Endothelial cell (in vitro differentiated cells): ENCODE results near the gene ZNF213. TPM values are rescaled to one million over a fixed set of nuclear protein-coding genes. Genes with fewer than 3 reads are reported as not detected.

ENCODE experiments used
- DNase-seq: peaks from one replicate; pipeline ENCODE4 v3.0.0; 2021; ENCODE audit warnings: low spot score
- H3K27ac Mint-ChIP-seq: one replicate; pipeline ENCODE4 v1.8.0; 2021; ENCODE audit warnings: mixed read lengths, inconsistent platforms; ENCODE audit not compliant: unreplicated experiment
- H3K27me3 Mint-ChIP-seq: one replicate; pipeline ENCODE4 v1.8.0; 2021; ENCODE audit warnings: mild to moderate bottlenecking, moderate library complexity, mixed read lengths, inconsistent platforms; ENCODE audit not compliant: unreplicated experiment
- H3K36me3 Mint-ChIP-seq: one replicate; pipeline ENCODE4 v1.8.0; 2021; ENCODE audit warnings: mild to moderate bottlenecking, low read depth, mixed read lengths, inconsistent platforms; ENCODE audit not compliant: unreplicated experiment
- H3K4me1 Mint-ChIP-seq: one replicate; pipeline ENCODE4 v1.8.0; 2021; ENCODE audit warnings: mild to moderate bottlenecking, mixed read lengths, inconsistent platforms; ENCODE audit not compliant: unreplicated experiment
- H3K4me3 Mint-ChIP-seq: one replicate; pipeline ENCODE4 v1.8.0; 2021; ENCODE audit warnings: mild to moderate bottlenecking, mixed read lengths, inconsistent platforms; ENCODE audit not compliant: unreplicated experiment
- H3K9me3 Mint-ChIP-seq: one replicate; pipeline ENCODE4 v1.8.0; 2021; ENCODE audit warnings: mixed read lengths, inconsistent platforms; ENCODE audit not compliant: unreplicated experiment
- total RNA-seq: library from RNA; stranded (reverse); fragmentation: NEBNext Ultra II Directional; extraction: Animal tissue kit (Norgen Biotek cat#: 25700); gene quantifications from one replicate; pipeline ENCODE4 v1.2.1, GENCODE V29; 2021; ENCODE audit not compliant: unreplicated experiment
- TF ChIP-seq, protein P1 (sequence below): fragments of 200-600 bp; sonication (generic); IDR thresholded peaks from one replicate; pipeline ENCODE4 v1.5.0; 2021; ENCODE audit warnings: antibody characterized with exemption; ENCODE audit not compliant: unreplicated experiment

The ZNF213 gene
- total RNA-seq, 1 donor from 2014 or later = 10.1 TPM

DNA sequence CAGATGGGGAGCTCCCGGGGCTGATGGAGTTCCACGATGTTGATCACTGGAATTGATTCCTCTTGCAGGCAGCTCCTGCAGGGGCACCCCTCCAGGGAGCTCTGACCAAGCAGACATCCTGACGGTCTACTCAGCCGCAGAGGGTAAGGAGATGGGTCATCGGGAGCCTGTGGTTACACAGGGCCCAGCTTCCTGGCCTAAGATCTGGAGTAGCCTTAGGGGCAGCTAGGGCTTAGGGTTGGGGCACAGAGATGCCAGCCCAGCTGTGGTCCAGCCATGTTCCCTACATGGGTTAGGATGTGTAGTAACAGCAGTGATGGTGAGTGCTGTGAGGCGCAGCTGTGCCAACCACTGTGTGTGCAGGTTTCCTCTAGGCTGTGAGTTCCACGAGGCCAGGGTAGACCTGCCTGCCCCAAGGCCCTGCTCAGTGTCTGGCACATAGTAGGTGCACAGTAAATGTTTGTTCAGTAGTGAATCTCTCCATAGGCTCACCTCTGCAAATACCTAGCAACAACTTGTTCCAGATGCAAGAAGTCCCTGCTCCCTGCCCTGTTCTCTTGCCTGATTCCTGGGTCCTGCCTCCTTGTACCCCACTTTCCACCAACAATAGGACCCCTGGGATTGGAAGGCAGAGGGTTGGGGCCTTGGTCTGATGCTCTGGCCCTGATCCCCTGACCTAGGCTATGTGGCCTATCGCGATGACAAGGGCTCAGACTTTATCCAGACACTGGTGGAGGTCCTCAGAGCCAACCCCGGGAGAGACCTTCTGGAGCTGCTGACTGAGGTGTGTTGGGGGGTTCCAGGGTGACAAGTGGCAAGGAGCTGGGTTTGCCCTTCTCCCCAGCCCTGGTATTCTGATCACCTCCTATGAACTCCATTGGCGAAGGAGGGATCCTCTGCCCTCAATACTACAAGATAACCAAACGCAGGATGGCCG is 13.7 kb downstream of the ZNF213 start:
- peaks cover 11% of the 10 kb centered on the region for H3K4me1 Mint-ChIP-seq
- TF ChIP-seq, protein P1, sequence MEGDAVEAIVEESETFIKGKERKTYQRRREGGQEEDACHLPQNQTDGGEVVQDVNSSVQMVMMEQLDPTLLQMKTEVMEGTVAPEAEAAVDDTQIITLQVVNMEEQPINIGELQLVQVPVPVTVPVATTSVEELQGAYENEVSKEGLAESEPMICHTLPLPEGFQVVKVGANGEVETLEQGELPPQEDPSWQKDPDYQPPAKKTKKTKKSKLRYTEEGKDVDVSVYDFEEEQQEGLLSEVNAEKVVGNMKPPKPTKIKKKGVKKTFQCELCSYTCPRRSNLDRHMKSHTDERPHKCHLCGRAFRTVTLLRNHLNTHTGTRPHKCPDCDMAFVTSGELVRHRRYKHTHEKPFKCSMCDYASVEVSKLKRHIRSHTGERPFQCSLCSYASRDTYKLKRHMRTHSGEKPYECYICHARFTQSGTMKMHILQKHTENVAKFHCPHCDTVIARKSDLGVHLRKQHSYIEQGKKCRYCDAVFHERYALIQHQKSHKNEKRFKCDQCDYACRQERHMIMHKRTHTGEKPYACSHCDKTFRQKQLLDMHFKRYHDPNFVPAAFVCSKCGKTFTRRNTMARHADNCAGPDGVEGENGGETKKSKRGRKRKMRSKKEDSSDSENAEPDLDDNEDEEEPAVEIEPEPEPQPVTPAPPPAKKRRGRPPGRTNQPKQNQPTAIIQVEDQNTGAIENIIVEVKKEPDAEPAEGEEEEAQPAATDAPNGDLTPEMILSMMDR = no peak

DNA sequence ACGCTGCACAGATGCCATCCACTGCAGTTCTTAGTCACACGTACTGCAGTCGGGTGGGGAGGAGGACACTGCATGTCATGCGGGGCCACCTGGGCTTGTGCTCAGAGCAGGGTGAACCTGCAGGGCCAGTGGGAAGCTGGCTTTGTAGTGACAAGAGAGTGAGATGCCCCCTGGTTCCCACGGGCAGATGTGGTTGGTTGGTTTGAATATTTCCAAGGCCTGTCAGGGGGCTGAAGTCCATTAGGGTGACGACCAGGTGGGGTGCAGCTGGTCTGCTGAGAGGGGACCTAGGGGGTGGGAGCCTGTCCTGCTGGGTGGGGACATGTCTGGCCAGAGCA is 14.3 kb downstream of the ZNF213 start:
- TF ChIP-seq, protein P1 = no peak
- DNase-seq = no peak
- Mint-ChIP-seq H3K4me1 (peaks cover 11% of the 10 kb centered on the region), H3K36me3 (peaks cover 6% of the 10 kb centered on the region), H3K27ac (peak overlapping the region; percentile 13), H3K27me3 (peaks cover 31% of the 10 kb centered on the region), H3K9me3 (no peaks in the 10 kb centered on the region), H3K4me3 (no peak overlapping the region)

More for the DNA sequence above, 13.7 kb downstream of the ZNF213 start:
- Mint-ChIP-seq H3K4me3 (no peak overlapping the region), H3K27me3 (peaks cover 31% of the 10 kb centered on the region), H3K36me3 (peaks cover 7% of the 10 kb centered on the region), H3K9me3 (no peaks in the 10 kb centered on the region), H3K27ac (no peak overlapping the region)
- no peak for DNase-seq

DNA sequence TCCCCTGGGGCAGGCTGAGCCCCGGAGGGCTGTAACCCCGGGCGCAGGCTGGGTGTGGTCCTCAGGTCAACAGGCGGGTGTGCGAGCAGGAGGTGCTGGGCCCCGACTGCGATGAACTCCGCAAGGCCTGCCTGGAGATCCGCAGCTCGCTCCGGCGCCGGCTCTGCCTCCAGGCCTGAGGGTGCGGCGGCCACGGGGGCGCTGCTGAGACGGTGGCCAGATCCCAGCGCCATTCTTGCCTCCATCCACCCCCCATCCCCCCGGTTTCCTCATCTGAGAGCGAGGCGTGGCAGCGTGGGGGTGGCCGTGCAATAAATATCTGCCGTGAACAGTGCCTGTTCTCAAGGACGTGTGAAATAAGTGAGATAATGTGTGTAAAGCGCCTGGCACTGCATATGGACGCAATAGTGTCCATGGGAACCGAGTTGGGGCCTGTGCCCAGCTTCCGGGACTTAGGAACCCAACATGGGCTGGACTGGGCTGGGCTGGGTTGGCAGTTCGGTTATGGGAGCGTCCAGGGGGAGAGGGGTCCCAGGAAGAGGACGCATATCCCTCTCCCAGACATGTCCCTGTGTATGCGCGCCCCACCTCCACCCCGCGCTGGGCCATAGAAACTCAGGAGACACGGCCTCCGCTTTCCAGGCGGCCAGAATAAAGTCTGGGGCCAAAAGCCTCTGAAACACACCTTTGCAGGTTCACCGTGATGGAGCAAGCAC is 15.0 kb downstream of the ZNF213 start:
- H3K9me3 Mint-ChIP-seq = no peaks in the 10 kb centered on the region
- H3K36me3 Mint-ChIP-seq = peaks cover 6% of the 10 kb centered on the region
- peak overlapping the region; percentile 90 for H3K4me3 Mint-ChIP-seq
- no peak overlapping the region for H3K27ac Mint-ChIP-seq
- DNase-seq = peak; percentile 79
- TF ChIP-seq, protein P1 = no peak
- peaks cover 30% of the 10 kb centered on the region for H3K27me3 Mint-ChIP-seq
- H3K4me1 Mint-ChIP-seq = peaks cover 11% of the 10 kb centered on the region

DNA sequence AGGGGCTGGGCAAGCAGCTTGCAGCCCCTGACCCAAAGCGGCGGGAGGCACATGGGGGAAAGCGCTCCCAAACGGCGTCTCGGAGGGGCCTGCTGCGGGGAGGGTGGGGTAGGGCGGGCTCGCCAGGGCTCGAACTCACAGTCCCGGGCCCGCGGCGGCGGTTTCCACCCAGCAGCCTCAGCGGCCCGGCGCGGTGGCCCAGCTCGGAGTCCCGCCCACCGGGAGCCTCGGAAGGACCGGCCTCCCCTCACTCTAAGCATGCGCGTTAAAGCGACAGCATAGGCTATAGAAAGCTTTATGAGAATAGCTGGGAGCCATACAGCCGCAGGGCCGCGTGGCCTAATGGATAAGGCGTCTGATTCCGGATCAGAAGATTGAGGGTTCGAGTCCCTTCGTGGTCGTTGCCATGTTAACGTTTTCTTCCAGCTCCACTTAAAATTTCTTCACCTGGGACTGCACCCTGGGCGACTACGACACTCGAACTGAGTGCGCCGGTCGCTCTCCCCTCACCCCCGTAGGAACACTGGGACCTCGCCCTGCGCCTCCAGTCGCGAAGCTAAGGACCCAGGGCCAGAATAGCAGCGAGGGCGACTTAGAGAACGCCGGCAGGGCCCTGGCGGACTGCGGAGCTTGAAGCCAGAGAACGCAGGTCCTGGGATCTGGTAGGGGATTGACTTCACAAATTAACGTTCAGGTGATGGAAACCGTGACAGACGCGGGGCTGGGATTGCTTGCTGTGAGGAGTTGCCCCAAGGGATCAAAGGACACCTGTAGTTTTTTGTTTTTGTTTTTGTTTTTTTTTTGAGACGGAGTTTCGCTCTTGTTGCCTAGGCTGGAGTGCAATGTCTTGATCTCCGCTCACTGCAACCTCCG is 15.8 kb downstream of the ZNF213 start:
- peaks cover 11% of the 10 kb centered on the region for H3K4me1 Mint-ChIP-seq
- peaks cover 25% of the 10 kb centered on the region for H3K27me3 Mint-ChIP-seq
- TF ChIP-seq, protein P1 = no peak
- H3K36me3 Mint-ChIP-seq = peaks cover 6% of the 10 kb centered on the region
- peak; percentile 99 for DNase-seq
- no peaks in the 10 kb centered on the region for H3K9me3 Mint-ChIP-seq
- peak overlapping the region; percentile 90 for H3K27ac Mint-ChIP-seq
- H3K4me3 Mint-ChIP-seq = peak overlapping the region; percentile 90
